Activated CD8-positive, alpha-beta memory T cell treated with anti-CD3 and anti-CD28 coated beads for 36 hours (primary cell): ENCODE measurements around the gene APOD. TPM values are rescaled to one million over a fixed set of nuclear protein-coding genes. Genes with fewer than 3 reads are reported as not detected.
"Not testable (repeated sequence)": the region's sequence is repeated elsewhere in the genome, so short reads cannot be mapped to it uniquely, and the experiment has no call there.

Experiments used
- CTCF ChIA-PET: fragments of 350-600 bp; sonication (Branson Sonifier 250); formaldehyde crosslinking; loops from one replicate; lab custom pipeline; 2021; ENCODE audit warnings: antibody characterized with exemption; lab: Charles Lee
- POLR2A ChIA-PET: fragments of 350-600 bp; sonication (Branson Sonifier 250); formaldehyde crosslinking; loops from one replicate; lab custom pipeline; 2021; ENCODE audit warnings: antibody characterized with exemption; lab: Charles Lee
- total RNA-seq, 2 experiments: library from RNA; stranded (reverse); gene quantifications; one replicate each; pipeline ENCODE4 v1.2.3, GENCODE V29; 2021

APOD gene
- total RNA-seq, 2 experiments from 2014 or later: not detected

GRCh38 chr3:195619591-195620369 lies 36.0 kb upstream of the APOD start:
- POLR2A ChIA-PET, CTCF ChIA-PET: not testable (repeated sequence)

GRCh38 chr3:195617784-195618659 lies 34.3 kb upstream of the APOD start:
- CTCF ChIA-PET, POLR2A ChIA-PET: not testable (repeated sequence)

GRCh38 chr3:195617134-195617533 lies 33.4 kb upstream of the APOD start:
- POLR2A ChIA-PET: not testable (repeated sequence)

GRCh38 chr3:195616681-195617080 lies 32.9 kb upstream of the APOD start:
- POLR2A ChIA-PET: no interaction called here
- CTCF ChIA-PET: no interaction called here

More at GRCh38 chr3:195617134-195617533, 33.4 kb upstream of the APOD start:
- CTCF ChIA-PET: not testable (repeated sequence)

- CTCF ChIA-PET, POLR2A ChIA-PET: not testable (repeated sequence)
Observed at GRCh38 chr3:195615952-195616537, 32.3 kb upstream of the APOD start.

GRCh38 chr3:195614672-195615504 lies 31.1 kb upstream of the APOD start:
- CTCF ChIA-PET, POLR2A ChIA-PET: not testable (repeated sequence)

- CTCF ChIA-PET: interaction anchor here (1.2 kb wide), 1 partner anchor 25 kb away, joined by 3 read pairs; no protein-coding TSS in a partner anchor
- POLR2A ChIA-PET: no interaction called here
Observed at GRCh38 chr3:195613468-195614069, 29.8 kb upstream of the APOD start.

- POLR2A ChIA-PET: no interaction called here
- CTCF ChIA-PET: no interaction called here
Observed at GRCh38 chr3:195612075-195612800, 28.5 kb upstream of the APOD start.

GRCh38 chr3:195609229-195609628 lies 25.5 kb upstream of the APOD start:
- POLR2A ChIA-PET: no interaction called here
- CTCF ChIA-PET: no interaction called here

GRCh38 chr3:195601785-195602184 lies 18.0 kb upstream of the APOD start:
- CTCF ChIA-PET, POLR2A ChIA-PET: not testable (repeated sequence)

- ChIA-PET POLR2A (no interaction called here), CTCF (no interaction called here)
Observed at GRCh38 chr3:195601382-195601781, 17.6 kb upstream of the APOD start.

GRCh38 chr3:195599926-195600325 lies 16.2 kb upstream of the APOD start:
- CTCF ChIA-PET, POLR2A ChIA-PET: not testable (repeated sequence)

- POLR2A ChIA-PET, CTCF ChIA-PET: not testable (repeated sequence)
Observed at GRCh38 chr3:195599516-195599915, 15.8 kb upstream of the APOD start.

GRCh38 chr3:195597848-195598247 lies 14.1 kb upstream of the APOD start:
- ChIA-PET CTCF (no interaction called here), POLR2A (no interaction called here)

- ChIA-PET CTCF (no interaction called here), POLR2A (interaction anchor here (0.5 kb wide), 1 partner anchor 828 kb away, joined by 3 read pairs; no protein-coding TSS in a partner anchor)
Observed at GRCh38 chr3:195597229-195597628, 13.5 kb upstream of the APOD start.

GRCh38 chr3:195596765-195597171 lies 13.0 kb upstream of the APOD start:
- POLR2A ChIA-PET: interaction anchor here (0.5 kb wide), 1 partner anchor 828 kb away, joined by 3 read pairs; no protein-coding TSS in a partner anchor
- CTCF ChIA-PET: no interaction called here

GRCh38 chr3:195595785-195596531 lies 12.2 kb upstream of the APOD start:
- CTCF ChIA-PET: no interaction called here
- POLR2A ChIA-PET: no interaction called here
